ENCODE results near the gene FRMD4A.

FRMD4A gene

GRCh38 chr10:13672548-13672947 lies 658.2 kb downstream of the FRMD4A start:
- Histone ChIP-seq H3K36me3 (ENCODE audit: control insufficient read depth, low read length) (no peaks in the 10 kb centered on the region), H3F3A (ENCODE audit: control insufficient read depth, insufficient read depth) (no peaks in the 10 kb centered on the region), H3K4me3 (ENCODE audit: low read length) (no peak overlapping the region), H3K4me2 (ENCODE audit: low read length) (no peak overlapping the region), H4K20me1 (ENCODE audit: control insufficient read depth, insufficient read depth, low read depth, low read length) (no peaks in the 10 kb centered on the region), H3K27ac (ENCODE audit: low read depth, low read length) (no peak overlapping the region), H3K9me2 (replicated peaks; ENCODE audit: control insufficient read depth, low read length) (no peaks in the 10 kb centered on the region), H3K4me1 (ENCODE audit: control insufficient read depth, low read length) (no peaks in the 10 kb centered on the region), H3K9me3 (ENCODE audit: control insufficient read depth, insufficient read depth, low read length) (no peaks in the 10 kb centered on the region), H3K27me3 (ENCODE audit: control insufficient read depth, low read length) (peaks cover 11% of the 10 kb centered on the region), H3K79me2 (ENCODE audit: control insufficient read depth, low read length) (no peaks in the 10 kb centered on the region)
- TF ChIP-seq EZH2phosphoT487 (IDR thresholded peaks at IDR 0.05; ENCODE audit: borderline replicate concordance, low read length), result no peak
- TF ChIP-seq CTCF (IDR thresholded peaks at IDR 0.05; ENCODE audit: low read depth, low read length, poor library complexity, severe bottlenecking), result no peak

DNA sequence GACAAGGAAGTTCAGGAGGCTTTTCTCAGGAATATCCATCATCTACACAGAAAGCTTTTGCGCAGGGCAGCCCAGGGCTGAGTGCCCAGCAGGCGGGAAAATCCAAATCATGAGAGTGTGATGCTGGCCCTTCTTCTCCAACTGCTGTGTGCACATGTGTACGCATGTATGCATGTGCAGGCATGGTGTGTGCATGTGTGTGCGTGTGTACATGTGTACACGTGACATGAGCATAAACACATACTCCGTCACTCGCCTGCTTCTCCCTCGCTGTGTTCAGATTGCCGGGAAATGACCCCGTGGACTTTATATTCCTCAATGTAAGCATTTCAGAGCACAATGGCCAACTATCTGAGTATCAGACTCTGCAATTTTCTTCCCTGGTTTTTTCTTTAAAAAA lies 658.8 kb downstream of the FRMD4A start:
- Histone ChIP-seq H3K27ac (ENCODE audit: low read depth, low read length) (no peak overlapping the region), H3K4me2 (ENCODE audit: low read length) (no peak overlapping the region), H3K9me3 (ENCODE audit: control insufficient read depth, insufficient read depth, low read length) (no peaks in the 10 kb centered on the region), H3K9me2 (replicated peaks; ENCODE audit: control insufficient read depth, low read length) (no peaks in the 10 kb centered on the region), H3K27me3 (ENCODE audit: control insufficient read depth, low read length) (peaks cover 8% of the 10 kb centered on the region), H3K79me2 (ENCODE audit: control insufficient read depth, low read length) (no peaks in the 10 kb centered on the region), H3K4me1 (ENCODE audit: control insufficient read depth, low read length) (no peaks in the 10 kb centered on the region), H3K36me3 (ENCODE audit: control insufficient read depth, low read length) (no peaks in the 10 kb centered on the region), H3K4me3 (ENCODE audit: low read length) (no peak overlapping the region), H3F3A (ENCODE audit: control insufficient read depth, insufficient read depth) (no peaks in the 10 kb centered on the region), H4K20me1 (ENCODE audit: control insufficient read depth, insufficient read depth, low read depth, low read length) (no peaks in the 10 kb centered on the region)
- no peak for TF ChIP-seq CTCF (IDR thresholded peaks at IDR 0.05; ENCODE audit: low read depth, low read length, poor library complexity, severe bottlenecking)
- no peak for TF ChIP-seq EZH2phosphoT487 (IDR thresholded peaks at IDR 0.05; ENCODE audit: borderline replicate concordance, low read length)

DNA sequence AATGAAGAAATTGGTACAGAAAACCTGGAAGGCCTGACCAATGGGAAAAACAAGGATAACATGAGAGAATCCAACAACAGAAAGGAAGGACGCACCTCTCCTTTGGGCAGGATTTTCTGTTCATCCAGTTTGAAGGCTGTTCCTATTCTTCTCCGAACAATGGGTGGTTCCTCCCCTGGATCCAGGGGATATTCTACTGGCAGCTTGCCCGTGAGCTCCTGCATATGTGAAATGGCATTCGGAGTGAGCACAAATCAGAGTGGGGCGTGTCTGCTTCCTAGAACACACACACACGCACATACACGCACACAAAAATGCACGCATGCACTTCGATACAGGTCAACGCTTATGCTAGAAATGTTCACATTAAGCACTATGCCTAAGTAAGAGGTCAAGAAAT lies 660.4 kb downstream of the FRMD4A start:
- Histone ChIP-seq H3K4me3 (ENCODE audit: low read length) (no peak overlapping the region), H3K4me1 (ENCODE audit: control insufficient read depth, low read length) (no peaks in the 10 kb centered on the region), H3K79me2 (ENCODE audit: control insufficient read depth, low read length) (no peaks in the 10 kb centered on the region), H3K27me3 (ENCODE audit: control insufficient read depth, low read length) (0 out of 2 replicates have a peak, but pooled peaks cover 4% of the 10 kb centered on the region), H3K9me2 (replicated peaks; ENCODE audit: control insufficient read depth, low read length) (no peaks in the 10 kb centered on the region), H3K4me2 (ENCODE audit: low read length) (no peak overlapping the region), H4K20me1 (ENCODE audit: control insufficient read depth, insufficient read depth, low read depth, low read length) (no peaks in the 10 kb centered on the region), H3K27ac (ENCODE audit: low read depth, low read length) (no peak overlapping the region), H3F3A (ENCODE audit: control insufficient read depth, insufficient read depth) (no peaks in the 10 kb centered on the region), H3K9me3 (ENCODE audit: control insufficient read depth, insufficient read depth, low read length) (no peaks in the 10 kb centered on the region), H3K36me3 (ENCODE audit: control insufficient read depth, low read length) (no peaks in the 10 kb centered on the region)
- TF ChIP-seq EZH2phosphoT487 (IDR thresholded peaks at IDR 0.05; ENCODE audit: borderline replicate concordance, low read length) (no peak), CTCF (IDR thresholded peaks at IDR 0.05; ENCODE audit: low read depth, low read length, poor library complexity, severe bottlenecking) (no peak)

DNA sequence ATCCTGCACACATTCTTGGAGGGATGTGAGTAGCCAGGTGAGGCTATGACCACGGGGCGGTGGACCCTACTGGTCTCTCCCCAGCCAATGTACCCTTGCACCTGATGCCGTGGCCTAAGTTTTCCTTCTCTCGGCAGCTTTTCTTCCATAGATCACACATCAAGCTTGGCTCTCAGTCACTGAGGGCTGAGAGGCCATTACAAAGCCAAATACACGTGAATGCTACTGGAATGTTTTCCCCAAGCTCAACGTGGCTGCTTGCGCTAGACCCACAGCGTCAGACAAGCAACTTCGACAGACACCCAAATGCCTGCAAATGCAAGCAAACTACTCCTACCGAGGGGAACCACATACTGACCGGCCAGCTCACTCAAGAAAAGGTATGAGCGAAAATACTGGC lies 660.8 kb downstream of the FRMD4A start:
- no peaks in the 10 kb centered on the region for H3K9me3 ChIP-seq (ENCODE audit: control insufficient read depth, insufficient read depth, low read length)
- no peaks in the 10 kb centered on the region for H3F3A ChIP-seq (ENCODE audit: control insufficient read depth, insufficient read depth)
- H3K27me3 ChIP-seq (ENCODE audit: control insufficient read depth, low read length), result 0 out of 2 replicates have a peak, but pooled peaks cover 4% of the 10 kb centered on the region
- no peak overlapping the region for H3K4me3 ChIP-seq (ENCODE audit: low read length)
- TF ChIP-seq EZH2phosphoT487 (IDR thresholded peaks at IDR 0.05; ENCODE audit: borderline replicate concordance, low read length) (no peak), CTCF (IDR thresholded peaks at IDR 0.05; ENCODE audit: low read depth, low read length, poor library complexity, severe bottlenecking) (no peak)
- no peaks in the 10 kb centered on the region for H3K36me3 ChIP-seq (ENCODE audit: control insufficient read depth, low read length)
- no peak overlapping the region for H3K27ac ChIP-seq (ENCODE audit: low read depth, low read length)
- no peaks in the 10 kb centered on the region for H3K9me2 ChIP-seq (replicated peaks; ENCODE audit: control insufficient read depth, low read length)
- no peaks in the 10 kb centered on the region for H4K20me1 ChIP-seq (ENCODE audit: control insufficient read depth, insufficient read depth, low read depth, low read length)
- no peak overlapping the region for H3K4me2 ChIP-seq (ENCODE audit: low read length)
- H3K4me1 ChIP-seq (ENCODE audit: control insufficient read depth, low read length), result no peaks in the 10 kb centered on the region
- no peaks in the 10 kb centered on the region for H3K79me2 ChIP-seq (ENCODE audit: control insufficient read depth, low read length)
